Adrenal gland (tissue), 12 donors: ENCODE results near the gene EIPR1. TPM values are rescaled to one million over a fixed set of nuclear protein-coding genes. Genes with fewer than 3 reads are reported as not detected.

Experiments
- DNase-seq, 7 donors: peaks; one replicate each; pipeline ENCODE4 v3.0.0-alpha.2; 2019 to 2020
- H3K27ac ChIP-seq, 5 donors: fragments of 200-600 bp; sonication (generic) in 4 of 5; 1 replicate in 3 of 5; 2 replicates in 2 of 5; pipeline versions ENCODE4 v1.5.1 to v1.8.0; 2016 to 2020; ENCODE audit warnings: mild to moderate bottlenecking in 1 of 5
- H3K27me3 ChIP-seq: fragments of 200-600 bp; 2 replicates; pipeline ENCODE4 v1.8.0; 2021
- H3K36me3 ChIP-seq, 2 donors: fragments of 200-600 bp; replicated peaks in 1 of 2; 1 replicate in 1 of 2; 2 replicates in 1 of 2; pipeline versions ENCODE4 v1.5.1 to v1.8.0; 2018 to 2022
- H3K4me1 ChIP-seq, 2 donors: fragments of 200-600 bp; replicated peaks in 1 of 2; 1 replicate in 1 of 2; 2 replicates in 1 of 2; pipeline versions ENCODE4 v1.5.1 to v1.8.0; 2018 to 2021
- H3K4me3 ChIP-seq, 4 donors: fragments of 200-600 bp; sonication (generic) in 3 of 4; one replicate each; pipeline ENCODE4 v1.5.1; 2016 to 2018
- H3K9me3 ChIP-seq, 3 donors: fragments of 200-600 bp; sonication (generic) in 1 of 3; replicated peaks in 1 of 3; 1 replicate in 2 of 3; 2 replicates in 1 of 3; pipeline versions ENCODE4 v1.5.1 to v1.8.0; 2016 to 2021
- CTCF ChIP-seq, 6 experiments: fragments of 450-650 bp in 4 of 6; fragments of 200-600 bp in 2 of 6; sonication (generic) in 1 of 6; IDR thresholded peaks; 1 replicate in 5 of 6; 2 replicates in 1 of 6; pipeline versions ENCODE4 v1.5.1 to v1.8.0; 2016 to 2021; ENCODE audit warnings: antibody characterized with exemption in 6 of 6, mild to moderate bottlenecking in 2 of 6, moderate library complexity in 1 of 6
- POLR2A ChIP-seq, 2 donors: fragments of 450-650 bp; IDR thresholded peaks; one replicate each; pipeline ENCODE4 v1.6.1; 2017; ENCODE audit warnings: antibody characterized with exemption in 2 of 2, mild to moderate bottlenecking in 2 of 2, moderate library complexity in 1 of 2
- WGBS, 4 donors: extraction: QIAGEN DNeasy Blood & Tissue Kit in 2 of 4; methylation state at CpG; one replicate each; pipeline versions ENCODE4 v1.1.5 to v1.1.7; 2013 to 2017; 5-methylcytosine and 5-hydroxymethylcytosine counted together
- intact Hi-C, 2 donors: fragments of 100-400 bp; cut with DNase I; formaldehyde crosslinking; loops; one replicate each; pipeline versions ENCODE4 v1.14.1 to v1.15.0; 2022 to 2023
- polyA plus RNA-seq, 3 donors: library from polyadenylated mRNA; stranded (reverse); fragments of 200-250 nt in 2 of 3; fragments of 350-450 nt in 1 of 3; fragmentation: Illumina TruSeq in 1 of 3; extraction: RNeasy Lipid Tissue Mini Kit (QIAGEN cat#74804) in 1 of 3; gene quantifications; one replicate each; pipeline ENCODE4 v1.2.3, GENCODE V29; 2013 to 2014
- total RNA-seq, 9 donors: library from RNA; depleted of rRNA in 4 of 9; stranded (reverse); fragments of >200 nt in 4 of 9; fragments of 120-200 nt in 1 of 9; fragmentation: NEBNext Ultra II Directional in 1 of 9; extraction: Animal tissue kit (Norgen Biotek cat#: 25700) in 1 of 9; gene quantifications; one replicate each; pipeline versions ENCODE4 v1.1.0 to v1.2.4, GENCODE V29; 2013 to 2023
- donor health status: healthy with polysubstance abuse.
- donor health status: Bipolar disorder and iron deficiency.
- donor health status: DM: yes; HTN: yes; CAD: no.
- donor health status: DM: no; HTN: no; CAD: no.
- donor health status: DM: no; HTN: no; CAD: no.
- donor health status: DM: yes; HTN: yes; CAD: no.

Gene EIPR1
- total and polyA plus RNA-seq, 12 donors, result 10.3 to 37.9 (median 28.5) TPM

- Histone ChIP-seq H3K9me3 (no peaks in the 10 kb centered on the region), H3K4me3 (no peak overlapping the region), H3K36me3 (no peaks in the 10 kb centered on the region), H3K27me3 (no peaks in the 10 kb centered on the region), H3K27ac (no peak overlapping the region), H3K4me1 (no peaks in the 10 kb centered on the region)
- WGBS, 4 donors, result 86 to 98% (median 91%) methylated on average over 4 to 6 of the region's 6 CpGs
- intact Hi-C loops, result no loop called here
- no peak for TF ChIP-seq POLR2A (IDR thresholded peaks at IDR 0.05)
- no peak for TF ChIP-seq CTCF (IDR thresholded peaks at IDR 0.05)
- DNase-seq, result no peak
Measured at GRCh38 chr2:3151153-3151918, 226.3 kb downstream of the EIPR1 start.

- H3K4me3 ChIP-seq, result no peak overlapping the region
- intact Hi-C loops, result no loop called here
- 67 to 77% (median 70%) methylated on average over 8 to 15 of the region's 15 CpGs for WGBS, 4 donors
- no peak for DNase-seq
- no peaks in the 10 kb centered on the region for H3K4me1 ChIP-seq
- TF ChIP-seq CTCF (IDR thresholded peaks at IDR 0.05) (no peak), POLR2A (IDR thresholded peaks at IDR 0.05) (no peak)
- no peaks in the 10 kb centered on the region for H3K36me3 ChIP-seq
- H3K9me3 ChIP-seq, result no peaks in the 10 kb centered on the region
- no peaks in the 10 kb centered on the region for H3K27me3 ChIP-seq
- H3K27ac ChIP-seq, result no peak overlapping the region
Measured at GRCh38 chr2:3149441-3150217, 228.0 kb downstream of the EIPR1 start.

GRCh38 chr2:3148716-3149115 is 228.9 kb downstream of the EIPR1 start:
- intact Hi-C loops, result no loop called here
- 91 to 93% (median 93%) methylated on average over 17 of the region's 17 CpGs for WGBS, 4 donors
- TF ChIP-seq POLR2A (IDR thresholded peaks at IDR 0.05), result no peak
- no peak for TF ChIP-seq CTCF (IDR thresholded peaks at IDR 0.05)
- Histone ChIP-seq H3K4me3 (no peak overlapping the region), H3K9me3 (no peaks in the 10 kb centered on the region), H3K27me3 (no peaks in the 10 kb centered on the region), H3K36me3 (no peaks in the 10 kb centered on the region), H3K4me1 (peaks cover 0 to under 1% of the 10 kb centered on the region in 2 donors), H3K27ac (no peak overlapping the region)
- no peak for DNase-seq

GRCh38 chr2:3147651-3148530 is 229.7 kb downstream of the EIPR1 start:
- no peak overlapping the region for H3K27ac ChIP-seq
- H3K27me3 ChIP-seq, result no peaks in the 10 kb centered on the region
- no peaks in the 10 kb centered on the region for H3K9me3 ChIP-seq
- H3K36me3 ChIP-seq, result no peaks in the 10 kb centered on the region
- no peak overlapping the region for H3K4me3 ChIP-seq
- DNase-seq, result no peak
- intact Hi-C loops, result no loop called here
- no peak for TF ChIP-seq POLR2A (IDR thresholded peaks at IDR 0.05)
- no peak for TF ChIP-seq CTCF (IDR thresholded peaks at IDR 0.05)
- WGBS, 4 donors, result 89 to 96% (median 91%) methylated on average over 33 to 39 of the region's 39 CpGs
- peaks cover 0 to 9% of the 10 kb centered on the region in 2 donors for H3K4me1 ChIP-seq
